Measurements from ENCODE around the gene MAGOH.
"Not testable (repeated sequence)": the region's sequence is repeated elsewhere in the genome, so short reads cannot be mapped to it uniquely, and the experiment has no call there.

MAGOH gene

DNA sequence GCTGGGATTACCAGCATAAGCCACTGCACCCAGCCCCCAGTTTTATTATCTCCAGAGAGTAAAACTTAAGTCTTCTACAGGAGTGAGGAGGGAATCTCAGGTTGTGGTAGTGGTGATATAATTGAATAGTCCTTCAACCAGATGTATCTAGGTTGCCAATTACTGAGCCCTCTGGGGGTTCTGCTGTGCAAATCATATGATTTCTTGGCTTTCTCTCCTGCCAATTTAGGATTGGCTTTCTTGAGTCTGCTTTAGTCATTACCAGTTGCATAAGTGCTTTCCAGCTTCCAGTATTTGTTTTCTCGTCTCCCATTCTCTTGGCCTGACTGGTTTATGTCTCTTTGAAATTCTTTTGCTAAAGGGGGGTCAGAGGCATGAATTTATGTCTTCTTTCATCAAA is 30.6 kb downstream of the MAGOH start:
- no peaks in the 10 kb centered on the region for H3K4me1 ChIP-seq (ENCODE audit: control insufficient read depth, insufficient read depth, low read length)
- H3K36me3 ChIP-seq (ENCODE audit: control insufficient read depth, insufficient read depth, low read length): peaks cover 30% of the 10 kb centered on the region
- H3K27me3 ChIP-seq (ENCODE audit: control insufficient read depth, insufficient read depth, low read length): no peaks in the 10 kb centered on the region
- no peak overlapping the region for H3K27ac ChIP-seq (ENCODE audit: low read depth, low read length)
- no peak overlapping the region for H3K4me3 ChIP-seq (ENCODE audit: low read length)
- no peak overlapping the region for H3K9ac ChIP-seq (ENCODE audit: low read length)

DNA sequence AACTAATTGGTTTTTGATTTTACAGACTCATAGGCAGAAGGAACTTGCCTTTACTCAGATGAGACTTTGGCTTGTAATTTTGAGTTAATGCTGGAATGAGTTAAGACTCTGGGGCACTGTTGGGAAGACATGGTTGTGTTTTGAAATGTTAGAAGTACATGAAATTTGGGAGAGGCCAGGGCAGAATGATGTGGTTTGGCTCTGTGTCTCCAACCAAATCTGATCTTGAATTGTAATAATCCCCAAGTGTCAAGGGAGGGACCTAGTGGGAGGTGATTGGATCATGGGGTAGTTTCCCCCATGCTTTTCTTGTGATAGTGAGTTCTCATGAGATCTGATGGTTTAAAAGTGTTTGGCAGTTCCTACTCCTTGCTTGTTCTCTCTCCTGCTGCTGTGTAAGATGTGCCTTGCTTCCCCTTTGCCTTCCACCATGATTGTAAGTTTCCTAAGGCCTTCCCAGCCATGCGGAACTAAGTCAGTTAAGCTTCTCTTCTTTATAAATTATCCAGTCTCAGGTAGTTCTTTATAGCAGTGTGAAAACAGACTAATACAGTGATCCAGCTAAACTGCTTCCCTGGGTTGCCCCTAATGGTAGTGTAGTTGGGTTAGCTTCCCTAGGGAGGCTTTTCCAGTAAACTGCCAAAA is 31.5 kb downstream of the MAGOH start:
- no peak overlapping the region for H3K9ac ChIP-seq (ENCODE audit: low read length)
- H3K36me3 ChIP-seq (ENCODE audit: control insufficient read depth, insufficient read depth, low read length): peaks cover 30% of the 10 kb centered on the region
- H3K4me3 ChIP-seq (ENCODE audit: low read length): no peak overlapping the region
- H3K4me1 ChIP-seq (ENCODE audit: control insufficient read depth, insufficient read depth, low read length): no peaks in the 10 kb centered on the region
- H3K27ac ChIP-seq (ENCODE audit: low read depth, low read length): no peak overlapping the region
- H3K27me3 ChIP-seq (ENCODE audit: control insufficient read depth, insufficient read depth, low read length): no peaks in the 10 kb centered on the region

DNA sequence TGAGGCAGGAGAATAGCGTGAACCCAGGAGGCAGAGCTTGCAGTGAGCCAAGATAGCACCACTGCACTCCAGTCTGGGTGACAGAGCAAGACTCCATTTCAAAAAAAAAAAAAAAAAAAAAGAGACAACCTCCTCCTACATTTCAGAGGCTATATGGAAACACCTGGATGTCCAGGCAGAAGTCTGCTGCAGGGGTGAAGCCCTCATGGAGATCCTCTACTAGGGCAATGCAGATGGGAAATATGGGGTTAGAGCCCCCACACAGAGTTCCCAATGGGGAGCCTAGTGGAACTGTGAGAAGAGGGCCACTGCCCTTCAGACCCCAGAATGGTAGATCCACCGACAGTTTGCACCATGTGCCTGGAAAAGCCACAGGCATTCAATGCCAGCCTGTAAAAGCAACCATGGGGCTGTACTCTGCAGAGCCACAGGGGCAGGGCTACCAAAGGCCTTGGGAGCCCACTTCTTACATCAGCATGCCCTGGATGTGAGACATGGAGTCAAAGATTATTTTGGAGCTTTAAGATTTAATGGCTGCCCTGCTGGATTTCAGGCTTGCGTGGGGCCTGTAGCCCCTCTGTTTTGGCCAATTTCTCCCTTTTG is 32.1 kb downstream of the MAGOH start:
- H3K4me1 ChIP-seq (ENCODE audit: control insufficient read depth, insufficient read depth, low read length); H3K27me3 ChIP-seq (ENCODE audit: control insufficient read depth, insufficient read depth, low read length); H3K27ac ChIP-seq (ENCODE audit: low read depth, low read length); H3K9ac ChIP-seq (ENCODE audit: low read length); H3K4me3 ChIP-seq (ENCODE audit: low read length): not testable (repeated sequence)
- peaks cover 30% of the 10 kb centered on the region for H3K36me3 ChIP-seq (ENCODE audit: control insufficient read depth, insufficient read depth, low read length)

DNA sequence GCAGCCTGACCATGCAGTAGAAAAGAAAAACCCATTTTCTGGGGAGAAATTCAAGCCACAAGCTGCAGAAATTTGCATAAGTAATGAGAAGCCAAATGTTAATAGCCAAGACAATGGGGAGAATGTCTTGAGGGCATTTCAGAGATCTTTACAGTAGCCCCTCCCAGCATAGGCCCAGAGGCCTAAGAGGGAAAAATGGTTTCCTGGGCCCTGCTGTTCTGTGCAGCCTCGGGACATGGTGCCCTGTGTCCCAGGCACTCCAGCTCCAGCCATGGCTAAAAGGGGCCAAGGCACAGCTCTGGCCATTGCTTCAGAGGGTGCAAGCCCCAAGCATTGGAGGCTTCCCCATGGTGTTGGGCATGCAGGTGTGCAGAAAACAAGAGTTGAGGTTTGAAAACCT is 32.8 kb downstream of the MAGOH start:
- not testable (repeated sequence) for H3K4me1 ChIP-seq (ENCODE audit: control insufficient read depth, insufficient read depth, low read length); H3K9ac ChIP-seq (ENCODE audit: low read length); H3K27me3 ChIP-seq (ENCODE audit: control insufficient read depth, insufficient read depth, low read length); H3K4me3 ChIP-seq (ENCODE audit: low read length); H3K27ac ChIP-seq (ENCODE audit: low read depth, low read length)
- peaks cover 23% of the 10 kb centered on the region for H3K36me3 ChIP-seq (ENCODE audit: control insufficient read depth, insufficient read depth, low read length)

DNA sequence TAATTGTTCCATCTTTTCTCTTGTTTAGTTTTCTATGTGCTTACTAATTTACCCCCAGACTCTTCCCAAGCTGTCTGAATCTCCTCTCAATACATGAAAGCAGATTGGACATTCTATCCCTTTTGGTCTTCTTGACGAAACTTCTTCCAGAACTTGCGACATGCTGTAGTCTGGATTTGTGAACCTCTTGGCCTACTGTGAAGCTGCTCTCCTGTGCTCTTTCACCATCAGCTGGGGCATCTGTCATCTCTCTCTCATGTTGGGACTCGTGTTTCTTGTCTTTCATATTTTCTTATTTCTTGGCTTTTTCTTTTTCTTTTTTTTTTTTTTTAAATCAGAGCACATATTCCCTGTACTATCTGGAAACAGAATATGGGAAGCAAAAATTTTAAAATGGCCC is 34.9 kb downstream of the MAGOH start:
- H3K36me3 ChIP-seq (ENCODE audit: control insufficient read depth, insufficient read depth, low read length): peaks cover 13% of the 10 kb centered on the region
- no peak overlapping the region for H3K4me3 ChIP-seq (ENCODE audit: low read length)
- H3K27me3 ChIP-seq (ENCODE audit: control insufficient read depth, insufficient read depth, low read length): no peaks in the 10 kb centered on the region
- H3K4me1 ChIP-seq (ENCODE audit: control insufficient read depth, insufficient read depth, low read length): no peaks in the 10 kb centered on the region
- no peak overlapping the region for H3K9ac ChIP-seq (ENCODE audit: low read length)
- no peak overlapping the region for H3K27ac ChIP-seq (ENCODE audit: low read depth, low read length)

DNA sequence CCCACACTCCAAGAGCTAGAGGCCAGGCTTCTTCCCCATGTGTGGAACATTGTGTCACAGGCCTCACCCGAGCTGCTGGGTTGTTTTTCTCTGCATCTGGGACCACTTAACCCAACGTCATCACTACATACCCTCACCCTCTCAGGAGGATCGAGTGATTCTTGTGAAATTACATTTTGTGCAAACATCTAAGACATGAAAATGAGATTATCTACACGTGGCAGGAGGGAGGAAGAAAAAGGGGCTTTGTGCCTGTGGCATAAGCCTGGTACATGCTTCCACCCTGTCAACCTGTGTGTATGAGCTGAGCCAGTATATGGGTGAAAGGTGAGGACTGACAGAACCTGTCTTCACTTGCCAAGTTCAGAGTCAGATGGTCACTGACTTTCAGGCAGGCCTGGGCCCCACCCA is 40.1 kb downstream of the MAGOH start:
- H3K27me3 ChIP-seq (ENCODE audit: control insufficient read depth, insufficient read depth, low read length): no peaks in the 10 kb centered on the region
- no peak overlapping the region for H3K9ac ChIP-seq (ENCODE audit: low read length)
- H3K4me3 ChIP-seq (ENCODE audit: low read length): peak overlapping the region; percentile 91
- peaks cover 16% of the 10 kb centered on the region for H3K4me1 ChIP-seq (ENCODE audit: control insufficient read depth, insufficient read depth, low read length)
- no peaks in the 10 kb centered on the region for H3K36me3 ChIP-seq (ENCODE audit: control insufficient read depth, insufficient read depth, low read length)
- peak overlapping the region; percentile 98 for H3K27ac ChIP-seq (ENCODE audit: low read depth, low read length)

DNA sequence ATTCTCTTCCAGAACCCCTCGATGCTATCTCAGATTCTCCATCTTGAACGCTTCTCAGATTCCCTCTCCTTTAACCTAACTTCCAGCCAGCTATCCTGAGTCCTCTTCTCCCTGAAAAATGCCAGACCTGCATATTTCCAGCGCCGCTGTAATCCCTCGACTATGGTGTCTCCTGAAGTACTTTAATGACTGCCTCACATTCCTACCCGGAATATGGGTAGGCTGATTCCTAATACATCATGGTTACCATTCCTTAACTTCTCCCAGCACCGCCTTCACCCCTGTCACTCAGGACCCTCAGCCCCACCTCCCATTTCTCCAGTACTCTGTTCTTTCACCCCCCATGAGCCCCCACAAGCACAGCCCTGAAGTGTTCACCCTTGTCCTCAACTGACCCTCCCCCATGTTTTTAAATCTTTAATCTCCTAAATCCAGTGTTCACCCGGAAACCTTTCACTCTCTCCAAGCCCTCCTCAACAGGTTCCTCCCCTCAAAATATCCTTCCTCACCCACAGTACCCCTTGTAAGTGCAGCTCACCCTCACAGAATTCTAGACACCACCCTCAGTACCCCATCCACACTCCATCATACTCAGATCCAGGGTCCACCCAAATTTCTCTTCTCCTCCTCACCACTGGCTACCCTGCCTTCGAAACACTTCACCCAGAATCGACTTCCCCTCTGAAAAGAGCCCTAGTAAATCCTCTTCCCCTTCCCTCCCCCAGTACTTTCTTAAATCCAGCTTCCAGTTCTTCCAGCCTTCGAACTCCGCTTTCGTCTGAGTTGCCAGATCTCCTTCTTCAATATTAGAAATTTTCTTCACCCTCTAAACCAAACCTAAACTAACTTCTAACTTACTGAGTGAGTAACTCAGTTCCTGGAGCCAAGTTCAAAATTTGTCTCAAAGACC is 40.8 kb downstream of the MAGOH start:
- Histone ChIP-seq H3K27me3 (ENCODE audit: control insufficient read depth, insufficient read depth, low read length) (no peaks in the 10 kb centered on the region), H3K4me3 (ENCODE audit: low read length) (peak overlapping the region; percentile 91), H3K4me1 (ENCODE audit: control insufficient read depth, insufficient read depth, low read length) (peaks cover 16% of the 10 kb centered on the region), H3K36me3 (ENCODE audit: control insufficient read depth, insufficient read depth, low read length) (no peaks in the 10 kb centered on the region), H3K9ac (ENCODE audit: low read length) (peak overlapping the region; percentile 89), H3K27ac (ENCODE audit: low read depth, low read length) (peak overlapping the region; percentile 98)

DNA sequence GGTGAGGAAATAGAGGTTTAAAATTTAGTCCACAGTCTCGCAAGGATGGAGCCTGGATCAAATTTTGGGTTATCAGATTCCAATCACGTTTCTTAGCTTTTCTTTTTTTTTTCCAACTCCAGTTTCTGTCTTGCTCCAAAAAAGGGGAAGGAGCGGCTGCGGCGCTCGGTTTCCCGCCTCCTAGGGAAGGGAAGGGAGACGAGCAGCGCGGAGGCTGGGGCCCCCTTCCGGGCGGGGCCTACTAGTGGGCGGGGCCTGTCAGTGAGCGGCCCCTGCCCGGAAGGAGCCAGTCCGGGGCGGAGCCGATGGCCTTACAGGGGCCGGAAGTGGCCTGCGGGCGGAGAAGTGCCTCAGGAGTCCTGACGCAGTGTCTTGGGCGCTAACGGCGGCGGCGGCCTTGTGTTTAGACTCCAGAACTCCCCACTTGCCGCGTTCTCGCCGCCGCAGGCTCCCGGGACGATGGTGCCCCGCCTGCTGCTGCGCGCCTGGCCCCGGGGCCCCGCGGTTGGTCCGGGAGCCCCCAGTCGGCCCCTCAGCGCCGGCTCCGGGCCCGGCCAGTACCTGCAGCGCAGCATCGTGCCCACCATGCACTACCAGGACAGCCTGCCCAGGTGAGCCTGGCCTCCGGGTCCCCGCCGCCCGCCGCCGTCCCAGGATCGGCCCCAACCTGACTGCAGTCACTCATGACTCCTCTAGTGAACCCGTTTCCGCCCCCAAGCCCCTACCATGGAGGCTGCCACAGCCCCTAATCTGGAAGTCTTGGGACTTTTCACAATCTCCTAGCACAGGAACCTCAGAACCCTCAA is 41.6 kb downstream of the MAGOH start, which contains the start of gene CPT2:
Gene CPT2, plus strand, starts transcription at position 340 of the 806 bp plus-strand sequence. Its CDS starts 120 bp downstream, at position 460.
- Histone ChIP-seq H3K27ac (ENCODE audit: low read depth, low read length) (peak within 1 kb of the TSS; percentile 98), H3K36me3 (ENCODE audit: control insufficient read depth, insufficient read depth, low read length) (no peaks in the 10 kb centered on the region), H3K4me3 (ENCODE audit: low read length) (peak within 1 kb of the TSS; percentile 91), H3K27me3 (ENCODE audit: control insufficient read depth, insufficient read depth, low read length) (no peaks in the 10 kb centered on the region), H3K4me1 (ENCODE audit: control insufficient read depth, insufficient read depth, low read length) (peaks cover 16% of the 10 kb centered on the region), H3K9ac (ENCODE audit: low read length) (peak within 1 kb of the TSS; percentile 89)

DNA sequence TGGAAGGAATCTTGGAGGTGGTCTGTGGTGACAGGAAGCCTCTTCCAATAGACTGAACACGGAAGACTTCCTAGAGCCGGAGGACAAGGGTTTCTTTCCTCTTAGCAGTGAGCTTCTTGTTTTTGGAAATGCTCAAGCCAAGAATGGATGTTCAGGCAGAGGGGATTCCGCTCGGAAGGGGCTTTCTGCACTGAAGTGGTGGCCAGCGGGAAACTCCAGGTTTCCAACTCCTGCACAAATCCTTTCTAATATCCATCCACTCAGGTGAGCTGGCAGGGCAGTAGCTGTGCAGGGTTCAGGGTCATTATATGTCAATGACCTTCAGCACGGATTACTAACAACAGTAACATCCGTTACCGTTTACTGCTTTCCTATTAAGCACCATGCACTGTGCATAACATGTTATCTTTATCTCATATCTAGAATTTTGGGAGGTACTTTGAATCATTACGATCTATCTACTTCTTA is 42.3 kb downstream of the MAGOH start:
- Histone ChIP-seq H3K4me1 (ENCODE audit: control insufficient read depth, insufficient read depth, low read length) (peaks cover 16% of the 10 kb centered on the region), H3K27ac (ENCODE audit: low read depth, low read length) (peak overlapping the region; percentile 98), H3K9ac (ENCODE audit: low read length) (no peak overlapping the region), H3K4me3 (ENCODE audit: low read length) (peak overlapping the region; percentile 91), H3K36me3 (ENCODE audit: control insufficient read depth, insufficient read depth, low read length) (no peaks in the 10 kb centered on the region), H3K27me3 (ENCODE audit: control insufficient read depth, insufficient read depth, low read length) (no peaks in the 10 kb centered on the region)

DNA sequence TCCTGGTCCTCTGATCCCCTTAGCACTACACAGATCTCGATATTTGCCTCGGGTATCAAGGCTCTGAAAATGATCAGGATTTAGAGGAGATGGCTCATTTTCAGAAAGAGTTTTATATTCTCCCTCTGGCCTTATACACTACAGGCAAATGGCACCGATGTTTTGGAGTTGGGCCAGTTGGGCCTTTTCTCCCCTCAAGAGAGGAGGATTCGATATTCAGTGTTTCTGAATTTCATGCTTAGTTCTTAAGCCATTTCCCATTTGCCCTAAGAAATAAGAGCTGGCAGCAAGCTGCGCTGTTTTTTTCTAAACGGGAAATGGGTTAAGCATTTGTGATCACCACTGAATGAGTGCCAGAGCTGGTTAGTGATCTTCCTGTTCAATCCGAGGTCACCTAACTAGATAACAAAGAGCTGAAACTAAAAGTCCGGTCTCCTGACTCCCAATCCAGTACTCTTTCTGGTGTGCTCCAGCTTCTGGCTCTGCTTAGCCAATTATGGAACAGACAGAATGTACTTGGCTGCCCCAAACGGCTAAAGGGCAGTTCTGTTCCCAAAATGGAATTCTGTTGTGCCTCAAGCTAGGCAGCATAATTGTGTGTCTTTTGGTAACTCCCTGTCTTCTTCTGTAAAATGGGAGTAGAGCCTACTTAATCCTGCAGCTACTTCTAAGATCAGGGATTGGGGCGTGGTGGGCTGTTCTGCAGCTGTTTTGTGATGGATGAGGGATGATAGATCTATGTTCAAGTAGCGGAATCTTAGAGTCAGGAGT is 42.9 kb downstream of the MAGOH start:
- H3K27me3 ChIP-seq (ENCODE audit: control insufficient read depth, insufficient read depth, low read length): no peaks in the 10 kb centered on the region
- H3K4me3 ChIP-seq (ENCODE audit: low read length): no peak overlapping the region
- H3K9ac ChIP-seq (ENCODE audit: low read length): no peak overlapping the region
- H3K36me3 ChIP-seq (ENCODE audit: control insufficient read depth, insufficient read depth, low read length): no peaks in the 10 kb centered on the region
- H3K27ac ChIP-seq (ENCODE audit: low read depth, low read length): no peak overlapping the region
- H3K4me1 ChIP-seq (ENCODE audit: control insufficient read depth, insufficient read depth, low read length): peaks cover 16% of the 10 kb centered on the region

DNA sequence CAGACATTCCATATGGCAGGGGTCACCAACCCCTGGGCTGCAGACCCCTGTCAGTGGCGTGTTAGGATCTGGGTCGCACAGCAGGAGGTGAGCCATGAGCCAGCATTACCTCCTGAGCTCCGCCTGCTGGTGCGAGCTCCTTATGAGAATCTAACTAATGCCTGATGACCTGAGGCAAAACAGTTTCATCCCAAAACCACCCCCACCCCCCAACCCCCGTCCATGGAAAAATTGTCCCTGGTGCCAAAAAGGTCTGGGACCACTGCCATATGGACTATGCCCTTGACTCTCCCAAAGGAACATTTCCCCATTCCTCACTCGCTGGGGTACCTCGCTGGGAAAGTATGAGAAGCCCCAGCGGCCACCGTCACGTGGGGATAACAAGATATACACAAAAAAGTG is 48.1 kb downstream of the MAGOH start:
- Histone ChIP-seq H3K4me1 (ENCODE audit: control insufficient read depth, insufficient read depth, low read length) (no peaks in the 10 kb centered on the region), H3K36me3 (ENCODE audit: control insufficient read depth, insufficient read depth, low read length) (no peaks in the 10 kb centered on the region), H3K27me3 (ENCODE audit: control insufficient read depth, insufficient read depth, low read length) (no peaks in the 10 kb centered on the region), H3K27ac (ENCODE audit: low read depth, low read length) (no peak overlapping the region), H3K4me3 (ENCODE audit: low read length) (no peak overlapping the region), H3K9ac (ENCODE audit: low read length) (no peak overlapping the region)

Data from rectal smooth muscle tissue (tissue), 1 donor.